ENCODE data around the gene WAC.
"Not testable (repeated sequence)": the region's sequence is repeated elsewhere in the genome, so short reads cannot be mapped to it uniquely, and the experiment has no call there.

WAC gene

GRCh38 chr10:28619455-28619854 lies 86.5 kb downstream of the WAC start:
- DNase-seq: no peak

GRCh38 chr10:28620251-28620650 lies 87.3 kb downstream of the WAC start:
- DNase-seq: no peak

- no peak for DNase-seq
Observed at GRCh38 chr10:28623483-28623882, 90.6 kb downstream of the WAC start.

- no peak for DNase-seq
Observed at GRCh38 chr10:28624351-28624750, 91.4 kb downstream of the WAC start.

- DNase-seq: no peak
Observed at GRCh38 chr10:28627102-28627501, 94.2 kb downstream of the WAC start.

GRCh38 chr10:28628184-28628893 lies 95.4 kb downstream of the WAC start:
- DNase-seq: peak; percentile 53 to 61

- DNase-seq: no peak
Observed at GRCh38 chr10:28631896-28632583, 99.1 kb downstream of the WAC start.

- DNase-seq: no peak
Observed at GRCh38 chr10:28632584-28632945, 99.6 kb downstream of the WAC start.

- no peak for DNase-seq
Observed at GRCh38 chr10:28633750-28634149, 100.8 kb downstream of the WAC start.

GRCh38 chr10:28637346-28637745 lies 104.4 kb downstream of the WAC start:
- DNase-seq: no peak

GRCh38 chr10:28638392-28638791 lies 105.5 kb downstream of the WAC start:
- DNase-seq: no peak

- no peak for DNase-seq
Observed at GRCh38 chr10:28640551-28640950, 107.6 kb downstream of the WAC start.

GRCh38 chr10:28644647-28645046 lies 111.7 kb downstream of the WAC start:
- DNase-seq: no peak

GRCh38 chr10:28652106-28652505 lies 119.2 kb downstream of the WAC start:
- DNase-seq: no peak

- no peak for DNase-seq
Observed at GRCh38 chr10:28652703-28653102, 119.8 kb downstream of the WAC start.

GRCh38 chr10:28658824-28659223 lies 125.9 kb downstream of the WAC start:
- DNase-seq: not testable (repeated sequence)

- no peak for DNase-seq
Observed at GRCh38 chr10:28661035-28661434, 128.1 kb downstream of the WAC start.

GRCh38 chr10:28663576-28664368 lies 130.9 kb downstream of the WAC start:
- DNase-seq: peak; percentile 70 to 73

GRCh38 chr10:28664369-28664740 lies 131.4 kb downstream of the WAC start:
- no peak for DNase-seq

- DNase-seq: no peak
Observed at GRCh38 chr10:28666751-28667467, 134.0 kb downstream of the WAC start.

GRCh38 chr10:28668363-28669226 lies 135.7 kb downstream of the WAC start:
- DNase-seq: peak in 1 of 2 donors; percentile 41
